Gastroesophageal sphincter (tissue), 4 donors: ENCODE results near the gene MIPEP. TPM values are rescaled to one million over a fixed set of nuclear protein-coding genes. Genes with fewer than 3 reads are reported as not detected.

Experiments used
- ATAC-seq: fragments of 150-250 bp; one replicate; pipeline ENCODE4 v1.9.1; 2016; ENCODE audit warnings: mild to moderate bottlenecking, moderate library complexity
- H3K27ac ChIP-seq, 4 donors: fragments of 200-600 bp; sonication (generic) in 3 of 4; 1 replicate in 3 of 4; 2 replicates in 1 of 4; pipeline ENCODE4 v1.5.1; 2016 to 2019
- H3K27me3 ChIP-seq: fragments of 200-600 bp; sonication (generic); one replicate; pipeline ENCODE4 v1.5.1; 2019
- H3K36me3 ChIP-seq, 2 donors: fragments of 200-600 bp; sonication (generic); one replicate each; pipeline ENCODE4 v1.5.1; 2019; ENCODE audit warnings: control low read depth in 1 of 2
- H3K4me1 ChIP-seq, 3 donors: fragments of 200-600 bp; sonication (generic); 1 replicate in 2 of 3; 2 replicates in 1 of 3; pipeline ENCODE4 v1.5.1; 2016 to 2019; ENCODE audit warnings: control low read depth in 2 of 3
- H3K4me3 ChIP-seq, 2 donors: fragments of 200-600 bp; sonication (generic); one replicate each; pipeline ENCODE4 v1.5.1; 2019; ENCODE audit warnings: mild to moderate bottlenecking in 1 of 2, moderate library complexity in 1 of 2
- H3K9me3 ChIP-seq, 3 donors: fragments of 200-600 bp; sonication (generic); one replicate each; pipeline ENCODE4 v1.5.1; 2017 to 2019; ENCODE audit warnings: control low read depth in 2 of 3
- EP300 ChIP-seq: sonication (generic); formaldehyde crosslinking; IDR thresholded peaks from one replicate; pipeline ENCODE4 v1.6.1; 2017; ENCODE audit warnings: antibody characterized with exemption, mild to moderate bottlenecking
- POLR2A ChIP-seq, 2 donors: fragments of 450-650 bp; IDR thresholded peaks; one replicate each; pipeline ENCODE4 v1.6.1; 2017; ENCODE audit warnings: antibody characterized with exemption in 2 of 2, mild to moderate bottlenecking in 2 of 2, moderate library complexity in 1 of 2
- POLR2AphosphoS5 ChIP-seq: sonication (generic); formaldehyde crosslinking; IDR thresholded peaks from one replicate; pipeline ENCODE4 v1.6.1; 2017; ENCODE audit warnings: antibody characterized with exemption
- WGBS, 2 donors: methylation state at CpG; one replicate each; pipeline ENCODE4 v1.1.5; 2018; ENCODE audit warnings: low coverage in 1 of 2; 5-methylcytosine and 5-hydroxymethylcytosine counted together
- total RNA-seq, 4 donors: library from RNA; depleted of rRNA; stranded (reverse); fragments of >200 nt; gene quantifications; one replicate each; pipeline ENCODE4 v1.1.0, GENCODE V29; 2016
- TF ChIP-seq, protein P1 (sequence below), 4 experiments: fragments of 200-600 bp in 2 of 4; fragments of 450-650 bp in 2 of 4; sonication (generic) in 1 of 4; IDR thresholded peaks; one replicate each; pipeline ENCODE4 v1.5.1; 2017 to 2019; ENCODE audit warnings: antibody characterized with exemption in 4 of 4, mild to moderate bottlenecking in 2 of 4, moderate library complexity in 2 of 4

MIPEP gene
- total RNA-seq, 4 donors from 2014 or later: 12.4 to 27.4 (median 20.3) TPM

DNA sequence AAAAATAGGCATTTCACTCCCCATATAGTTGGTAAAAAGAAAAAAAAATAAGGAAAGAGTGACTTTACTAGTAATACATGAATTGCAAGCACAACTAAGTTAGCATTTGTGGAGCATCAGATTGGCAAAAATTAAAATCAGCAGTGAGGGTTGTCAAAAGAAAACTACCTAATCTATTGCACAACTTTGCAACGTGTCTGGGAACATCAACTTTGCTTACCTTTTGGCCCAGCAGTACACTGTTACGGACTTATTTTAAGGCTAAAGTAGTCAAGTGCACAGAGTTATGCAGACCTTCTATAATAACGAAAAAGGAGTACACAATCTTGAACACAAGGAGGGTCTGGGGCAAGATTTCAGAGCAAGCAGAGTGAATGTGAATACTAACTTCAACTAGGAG, 102.6 kb downstream of the MIPEP start:
- TF ChIP-seq, protein P1, sequence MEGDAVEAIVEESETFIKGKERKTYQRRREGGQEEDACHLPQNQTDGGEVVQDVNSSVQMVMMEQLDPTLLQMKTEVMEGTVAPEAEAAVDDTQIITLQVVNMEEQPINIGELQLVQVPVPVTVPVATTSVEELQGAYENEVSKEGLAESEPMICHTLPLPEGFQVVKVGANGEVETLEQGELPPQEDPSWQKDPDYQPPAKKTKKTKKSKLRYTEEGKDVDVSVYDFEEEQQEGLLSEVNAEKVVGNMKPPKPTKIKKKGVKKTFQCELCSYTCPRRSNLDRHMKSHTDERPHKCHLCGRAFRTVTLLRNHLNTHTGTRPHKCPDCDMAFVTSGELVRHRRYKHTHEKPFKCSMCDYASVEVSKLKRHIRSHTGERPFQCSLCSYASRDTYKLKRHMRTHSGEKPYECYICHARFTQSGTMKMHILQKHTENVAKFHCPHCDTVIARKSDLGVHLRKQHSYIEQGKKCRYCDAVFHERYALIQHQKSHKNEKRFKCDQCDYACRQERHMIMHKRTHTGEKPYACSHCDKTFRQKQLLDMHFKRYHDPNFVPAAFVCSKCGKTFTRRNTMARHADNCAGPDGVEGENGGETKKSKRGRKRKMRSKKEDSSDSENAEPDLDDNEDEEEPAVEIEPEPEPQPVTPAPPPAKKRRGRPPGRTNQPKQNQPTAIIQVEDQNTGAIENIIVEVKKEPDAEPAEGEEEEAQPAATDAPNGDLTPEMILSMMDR (IDR thresholded peaks at IDR 0.05): no peak
- TF ChIP-seq EP300: no peak
- TF ChIP-seq POLR2AphosphoS5: no peak
- TF ChIP-seq POLR2A (IDR thresholded peaks at IDR 0.05): no peak
- no peaks in the 10 kb centered on the region for H3K9me3 ChIP-seq
- ATAC-seq: no peak
- H3K27ac ChIP-seq: no peak overlapping the region
- H3K27me3 ChIP-seq: no peaks in the 10 kb centered on the region
- no peaks in the 10 kb centered on the region for H3K36me3 ChIP-seq
- no peak overlapping the region for H3K4me3 ChIP-seq
- 74 to 84% methylated on average over 3 of the region's 3 CpGs for WGBS, 2 donors
- peaks cover 0 to 36% (median 8%) of the 10 kb centered on the region in 3 donors for H3K4me1 ChIP-seq

DNA sequence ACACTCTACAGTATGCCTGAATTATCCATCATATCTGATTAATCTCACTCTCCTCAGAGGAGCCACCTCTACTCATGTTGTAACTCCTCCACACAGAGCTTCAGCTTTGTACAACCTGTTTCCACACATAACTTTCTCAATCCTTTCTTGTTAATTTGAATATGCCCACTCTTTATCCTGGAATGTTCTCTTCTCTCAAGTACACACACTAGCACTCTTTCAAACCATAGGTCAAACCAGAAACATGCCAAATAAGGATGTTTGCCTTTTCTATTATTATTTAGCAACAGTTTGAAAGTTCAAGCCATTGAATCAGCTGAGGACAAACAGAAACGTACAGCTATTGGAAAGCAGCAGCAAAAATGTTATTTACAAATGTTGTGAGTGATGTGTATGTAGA, 110.3 kb downstream of the MIPEP start:
- H3K4me3 ChIP-seq: no peak overlapping the region
- WGBS, 2 donors: 63 to 75% methylated on average over 1 of the region's 1 CpG
- H3K27me3 ChIP-seq: no peaks in the 10 kb centered on the region
- no peaks in the 10 kb centered on the region for H3K9me3 ChIP-seq
- TF ChIP-seq POLR2AphosphoS5 (peak; percentile 58), POLR2A (IDR thresholded peaks at IDR 0.05) (no peak)
- peaks cover 0 to 19% (median 0%) of the 10 kb centered on the region in 3 donors for H3K4me1 ChIP-seq
- peak overlapping the region in 1 of 4 donors; percentile 21 for H3K27ac ChIP-seq
- no peaks in the 10 kb centered on the region for H3K36me3 ChIP-seq
- ATAC-seq: peak; percentile 28

DNA sequence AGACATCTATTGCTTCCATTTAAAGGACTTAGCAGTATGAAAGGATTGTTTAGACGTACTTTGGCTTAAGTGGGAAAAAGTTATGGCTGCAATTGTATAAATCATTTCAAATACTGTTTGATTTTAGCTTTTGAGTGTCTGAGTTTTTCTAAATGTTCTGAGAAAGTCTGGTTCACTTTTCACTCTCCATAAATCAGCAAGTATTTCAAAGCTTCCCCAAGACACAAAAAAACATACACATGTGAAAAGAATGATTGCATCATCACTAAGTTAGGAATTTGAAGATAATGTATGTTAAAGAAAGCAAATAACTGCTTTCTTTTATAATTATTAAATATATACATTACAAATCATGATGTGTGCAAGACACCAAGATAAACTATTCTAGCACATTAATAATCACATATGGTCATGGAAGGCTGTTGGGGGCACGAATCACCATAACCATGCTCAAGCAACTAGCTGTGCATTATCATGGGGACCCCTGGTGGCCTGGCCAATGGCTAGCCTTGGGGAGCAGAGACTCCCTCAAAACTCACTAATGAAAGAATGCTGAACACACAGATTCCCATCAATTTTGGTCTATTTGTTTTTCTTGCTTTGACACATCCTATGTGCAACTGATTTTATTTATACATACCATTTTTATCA, 111.1 kb downstream of the MIPEP start:
- no peaks in the 10 kb centered on the region for H3K36me3 ChIP-seq
- TF ChIP-seq, protein P1 (IDR thresholded peaks at IDR 0.05): no peak
- no peak for TF ChIP-seq POLR2A (IDR thresholded peaks at IDR 0.05)
- TF ChIP-seq EP300: no peak
- no peak for TF ChIP-seq POLR2AphosphoS5
- WGBS, 2 donors: 42 to 51% methylated on average over 2 of the region's 2 CpGs
- no peaks in the 10 kb centered on the region for H3K27me3 ChIP-seq
- no peak overlapping the region for H3K4me3 ChIP-seq
- peaks cover 0 to 19% (median 0%) of the 10 kb centered on the region in 3 donors for H3K4me1 ChIP-seq
- ATAC-seq: no peak
- peak overlapping the region in 1 of 4 donors; percentile 21 for H3K27ac ChIP-seq
- H3K9me3 ChIP-seq: no peaks in the 10 kb centered on the region

DNA sequence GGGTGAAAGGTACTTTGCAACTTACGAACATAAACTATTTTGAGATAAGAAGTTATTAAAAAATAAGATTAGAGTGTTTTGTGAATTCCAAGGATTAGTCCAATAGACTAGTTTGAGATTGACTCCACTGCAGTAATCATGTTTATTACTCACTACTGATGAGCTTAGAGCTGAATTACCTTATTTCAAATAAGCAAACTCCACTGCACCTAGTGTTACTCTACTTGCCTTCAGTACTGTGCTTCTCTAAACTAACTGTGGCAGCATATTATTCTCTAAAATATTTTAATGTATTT, 111.7 kb downstream of the MIPEP start:
- WGBS, 2 donors: 56 to 75% methylated on average over 1 of the region's 1 CpG
- Histone ChIP-seq H3K4me1 (peaks cover 0 to 19% (median 0%) of the 10 kb centered on the region in 3 donors), H3K9me3 (no peaks in the 10 kb centered on the region), H3K36me3 (no peaks in the 10 kb centered on the region), H3K27me3 (no peaks in the 10 kb centered on the region), H3K4me3 (no peak overlapping the region), H3K27ac (peak overlapping the region in 1 of 4 donors; percentile 21)
- TF ChIP-seq, protein P1 (IDR thresholded peaks at IDR 0.05): no peak
- no peak for ATAC-seq

DNA sequence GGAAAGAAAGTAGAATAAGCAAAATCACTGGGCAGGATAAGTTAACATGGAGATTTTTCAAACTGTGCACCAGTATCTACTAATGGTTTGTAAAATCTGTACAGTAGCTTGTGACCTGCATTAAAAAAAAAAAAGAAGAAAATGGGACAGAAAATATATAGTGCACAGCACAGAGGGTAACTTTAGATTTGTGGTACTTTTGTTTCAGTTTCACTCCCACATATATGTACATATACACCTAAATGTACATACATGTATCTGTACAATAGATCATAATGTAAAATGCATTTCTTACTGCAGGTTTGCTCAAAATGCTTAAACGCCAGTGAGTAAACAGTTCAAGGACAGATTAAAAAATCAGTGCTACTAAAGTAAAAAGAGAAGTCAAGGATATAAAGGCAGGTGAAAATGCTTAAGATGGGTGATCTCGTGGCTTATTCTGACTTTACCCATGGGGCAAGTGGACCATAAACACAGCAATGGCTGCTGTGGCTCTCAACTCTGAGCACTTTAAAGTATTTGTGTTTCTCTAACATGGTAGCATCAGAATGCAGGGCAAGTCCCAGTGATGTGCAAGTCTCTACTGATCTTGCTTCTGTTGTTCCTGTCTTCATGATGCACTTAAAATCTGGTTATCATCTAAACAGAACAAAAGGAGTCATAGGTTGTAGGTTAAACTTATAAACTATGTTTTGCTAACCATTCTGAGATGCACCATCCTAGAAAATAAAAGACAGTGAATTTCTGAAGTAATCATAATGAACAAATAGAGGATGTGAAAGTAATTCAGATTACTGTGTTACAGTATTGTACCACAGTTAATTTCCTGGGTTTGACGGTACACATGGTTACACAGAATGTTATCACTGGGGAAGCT, 112.3 kb downstream of the MIPEP start:
- ATAC-seq: no peak
- TF ChIP-seq POLR2A (IDR thresholded peaks at IDR 0.05): no peak
- no peak for TF ChIP-seq POLR2AphosphoS5
- TF ChIP-seq, protein P1 (IDR thresholded peaks at IDR 0.05): no peak
- no peak for TF ChIP-seq EP300
- Histone ChIP-seq H3K36me3 (no peaks in the 10 kb centered on the region), H3K9me3 (no peaks in the 10 kb centered on the region), H3K4me1 (peaks cover 0 to 19% (median 0%) of the 10 kb centered on the region in 3 donors), H3K27ac (peak overlapping the region in 1 of 4 donors; percentile 21), H3K4me3 (no peak overlapping the region), H3K27me3 (no peaks in the 10 kb centered on the region)
- WGBS, 2 donors: 75 to 80% methylated on average over 3 of the region's 3 CpGs
